Measurements from ENCODE around the gene SLC22A17. TPM values are rescaled to one million over a fixed set of nuclear protein-coding genes. Genes with fewer than 3 reads are reported as not detected.
"Not testable (repeated sequence)": the region's sequence is repeated elsewhere in the genome, so short reads cannot be mapped to it uniquely, and the experiment has no call there.

The SLC22A17 gene
- total RNA-seq, 1 donor from 2014 or later = 29.3 TPM

DNA sequence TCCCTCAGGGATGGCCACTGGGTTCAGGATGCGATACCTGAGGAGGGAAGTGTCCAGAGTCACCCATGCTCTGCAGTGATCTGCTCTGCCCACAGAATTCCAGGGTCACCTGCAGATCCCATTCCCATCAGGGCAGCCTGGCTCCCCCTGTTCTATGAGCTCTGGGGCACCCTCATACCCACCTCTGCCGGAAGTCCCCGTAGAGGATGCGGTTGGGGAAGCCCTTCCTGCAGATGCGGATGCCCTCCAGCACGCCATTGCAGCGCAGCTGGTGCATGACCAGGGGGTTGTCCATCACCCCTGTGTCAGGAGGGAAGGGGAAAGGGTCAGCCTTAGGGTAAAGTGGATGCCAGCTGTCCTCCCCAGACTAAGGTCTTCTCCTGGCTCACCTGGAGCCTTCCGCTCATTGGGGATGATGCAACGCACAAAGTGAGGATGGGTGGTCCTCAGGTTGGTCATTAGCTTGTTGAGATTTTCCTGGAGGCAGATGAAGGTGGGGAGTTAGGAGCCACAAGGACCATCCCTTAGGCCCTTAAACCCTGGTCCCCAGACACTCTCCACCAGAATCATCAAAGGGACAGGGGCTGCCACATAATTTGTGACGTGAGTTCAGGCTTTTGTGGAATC is 44.2 kb upstream of the SLC22A17 start:
- Mint-ChIP-seq H3K4me1 (ENCODE audit: low read depth, unreplicated experiment) (no peaks in the 10 kb centered on the region), H3K36me3 (ENCODE audit: low read depth, unreplicated experiment) (no peaks in the 10 kb centered on the region), H3K9me3 (ENCODE audit: unreplicated experiment) (peaks cover 12% of the 10 kb centered on the region), H3K4me3 (ENCODE audit: unreplicated experiment) (no peak overlapping the region), H3K27me3 (ENCODE audit: low read depth, unreplicated experiment) (peaks cover 69% of the 10 kb centered on the region), H3K27ac (ENCODE audit: unreplicated experiment) (no peak overlapping the region)
- TF ChIP-seq, protein P1, sequence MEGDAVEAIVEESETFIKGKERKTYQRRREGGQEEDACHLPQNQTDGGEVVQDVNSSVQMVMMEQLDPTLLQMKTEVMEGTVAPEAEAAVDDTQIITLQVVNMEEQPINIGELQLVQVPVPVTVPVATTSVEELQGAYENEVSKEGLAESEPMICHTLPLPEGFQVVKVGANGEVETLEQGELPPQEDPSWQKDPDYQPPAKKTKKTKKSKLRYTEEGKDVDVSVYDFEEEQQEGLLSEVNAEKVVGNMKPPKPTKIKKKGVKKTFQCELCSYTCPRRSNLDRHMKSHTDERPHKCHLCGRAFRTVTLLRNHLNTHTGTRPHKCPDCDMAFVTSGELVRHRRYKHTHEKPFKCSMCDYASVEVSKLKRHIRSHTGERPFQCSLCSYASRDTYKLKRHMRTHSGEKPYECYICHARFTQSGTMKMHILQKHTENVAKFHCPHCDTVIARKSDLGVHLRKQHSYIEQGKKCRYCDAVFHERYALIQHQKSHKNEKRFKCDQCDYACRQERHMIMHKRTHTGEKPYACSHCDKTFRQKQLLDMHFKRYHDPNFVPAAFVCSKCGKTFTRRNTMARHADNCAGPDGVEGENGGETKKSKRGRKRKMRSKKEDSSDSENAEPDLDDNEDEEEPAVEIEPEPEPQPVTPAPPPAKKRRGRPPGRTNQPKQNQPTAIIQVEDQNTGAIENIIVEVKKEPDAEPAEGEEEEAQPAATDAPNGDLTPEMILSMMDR (IDR thresholded peaks at IDR 0.05; ENCODE audit: insufficient read depth, low read depth, low read length) = no peak
- no peak for TF ChIP-seq EZH2 (IDR thresholded peaks at IDR 0.05; ENCODE audit: insufficient read depth, low read length)
- no peak overlapping the region for H3K4me2 ChIP-seq (ENCODE audit: low read length)
- no peaks in the 10 kb centered on the region for H3K4me1 ChIP-seq (ENCODE audit: insufficient read depth, low read length)
- FAIRE-seq (no peak), DNase-seq (ENCODE audit: low read depth) (no peak)
- H3K36me3 ChIP-seq (ENCODE audit: insufficient read depth, low read length) = no peaks in the 10 kb centered on the region
- no peak overlapping the region for H3K4me3 ChIP-seq (ENCODE audit: insufficient read depth, low read depth, low read length)
- no peak overlapping the region for H2AFZ ChIP-seq (ENCODE audit: low read depth, low read length)
- H3K27me3 ChIP-seq (ENCODE audit: insufficient read depth, low read length) = no peaks in the 10 kb centered on the region
- H3K9me3 ChIP-seq (ENCODE audit: insufficient read depth, low read depth, low read length) = no peaks in the 10 kb centered on the region
- no peaks in the 10 kb centered on the region for H3K79me2 ChIP-seq (ENCODE audit: insufficient read depth, low read length)
- no peak overlapping the region for H3K9ac ChIP-seq (ENCODE audit: low read length)
- no peaks in the 10 kb centered on the region for H4K20me1 ChIP-seq (ENCODE audit: insufficient read depth, low read length)
- no peak overlapping the region for H3K27ac ChIP-seq (ENCODE audit: low read depth, low read length)

DNA sequence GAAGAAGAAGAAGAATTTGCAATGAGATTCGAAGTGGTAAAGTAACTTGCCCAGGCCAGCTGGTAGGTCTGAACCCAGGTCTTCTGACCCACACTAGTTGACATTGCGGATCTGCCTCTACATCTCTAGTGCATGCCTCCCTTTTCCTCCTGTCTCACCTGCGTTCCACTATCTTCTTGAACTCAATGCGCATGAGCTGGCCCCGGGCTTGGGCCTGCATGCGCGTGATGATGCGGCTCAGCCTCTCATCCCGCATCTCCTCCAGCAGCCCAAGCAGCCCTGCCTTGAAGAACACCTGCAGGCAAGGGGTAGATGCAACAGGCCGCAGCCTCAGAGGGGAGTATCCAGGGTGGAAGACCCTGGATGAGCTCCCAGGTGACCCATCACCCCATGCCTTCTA is 43.4 kb upstream of the SLC22A17 start:
- no peaks in the 10 kb centered on the region for H3K79me2 ChIP-seq (ENCODE audit: insufficient read depth, low read length)
- no peaks in the 10 kb centered on the region for H4K20me1 ChIP-seq (ENCODE audit: insufficient read depth, low read length)
- Mint-ChIP-seq H3K36me3 (ENCODE audit: low read depth, unreplicated experiment) (no peaks in the 10 kb centered on the region), H3K27ac (ENCODE audit: unreplicated experiment) (no peak overlapping the region), H3K4me1 (ENCODE audit: low read depth, unreplicated experiment) (no peaks in the 10 kb centered on the region), H3K27me3 (ENCODE audit: low read depth, unreplicated experiment) (peaks cover 67% of the 10 kb centered on the region), H3K9me3 (ENCODE audit: unreplicated experiment) (peaks cover 9% of the 10 kb centered on the region), H3K4me3 (ENCODE audit: unreplicated experiment) (no peak overlapping the region)
- FAIRE-seq = no peak
- no peak overlapping the region for H3K27ac ChIP-seq (ENCODE audit: low read depth, low read length)
- H3K4me1 ChIP-seq (ENCODE audit: insufficient read depth, low read length) = no peaks in the 10 kb centered on the region
- no peak for DNase-seq (ENCODE audit: low read depth)
- no peaks in the 10 kb centered on the region for H3K9me3 ChIP-seq (ENCODE audit: insufficient read depth, low read depth, low read length)
- no peak overlapping the region for H3K4me2 ChIP-seq (ENCODE audit: low read length)
- TF ChIP-seq, protein P1 (IDR thresholded peaks at IDR 0.05; ENCODE audit: insufficient read depth, low read depth, low read length) = no peak
- TF ChIP-seq EZH2 (IDR thresholded peaks at IDR 0.05; ENCODE audit: insufficient read depth, low read length) = no peak
- H2AFZ ChIP-seq (ENCODE audit: low read depth, low read length) = no peak overlapping the region
- H3K9ac ChIP-seq (ENCODE audit: low read length) = no peak overlapping the region
- no peak overlapping the region for H3K4me3 ChIP-seq (ENCODE audit: insufficient read depth, low read depth, low read length)
- no peaks in the 10 kb centered on the region for H3K27me3 ChIP-seq (ENCODE audit: insufficient read depth, low read length)
- no peaks in the 10 kb centered on the region for H3K36me3 ChIP-seq (ENCODE audit: insufficient read depth, low read length)

DNA sequence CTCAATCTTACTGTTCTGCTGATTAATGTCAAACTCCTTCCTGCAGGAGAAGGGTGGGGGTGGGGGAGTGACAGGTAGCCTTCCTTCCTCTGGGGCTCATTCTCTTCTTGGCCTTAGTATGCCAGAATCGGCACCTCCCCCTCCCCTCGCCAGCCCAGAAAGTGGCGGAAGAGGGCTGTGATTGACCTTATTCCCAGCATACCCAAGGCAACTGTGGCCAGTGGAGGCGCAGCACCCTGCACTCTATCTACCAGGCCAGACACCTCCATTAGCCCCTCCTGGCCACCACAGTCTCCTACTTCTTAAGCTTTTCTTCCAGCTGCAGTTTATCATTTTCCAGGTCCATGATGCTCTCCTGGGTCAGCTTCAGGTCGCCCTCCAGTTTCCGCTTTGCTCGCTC is 39.9 kb upstream of the SLC22A17 start:
- H3K9me3 Mint-ChIP-seq (ENCODE audit: unreplicated experiment) = peaks cover 3% of the 10 kb centered on the region
- Histone ChIP-seq H3K27ac (ENCODE audit: low read depth, low read length) (no peak overlapping the region), H3K9ac (ENCODE audit: low read length) (no peak overlapping the region), H4K20me1 (ENCODE audit: insufficient read depth, low read length) (no peaks in the 10 kb centered on the region), H3K9me3 (ENCODE audit: insufficient read depth, low read depth, low read length) (no peaks in the 10 kb centered on the region), H3K36me3 (ENCODE audit: insufficient read depth, low read length) (no peaks in the 10 kb centered on the region), H3K79me2 (ENCODE audit: insufficient read depth, low read length) (no peaks in the 10 kb centered on the region), H3K4me1 (ENCODE audit: insufficient read depth, low read length) (no peaks in the 10 kb centered on the region), H3K27me3 (ENCODE audit: insufficient read depth, low read length) (peaks cover 3% of the 10 kb centered on the region), H3K4me3 (ENCODE audit: insufficient read depth, low read depth, low read length) (no peak overlapping the region), H2AFZ (ENCODE audit: low read depth, low read length) (no peak overlapping the region), H3K4me2 (ENCODE audit: low read length) (no peak overlapping the region)
- no peaks in the 10 kb centered on the region for H3K36me3 Mint-ChIP-seq (ENCODE audit: low read depth, unreplicated experiment)
- no peaks in the 10 kb centered on the region for H3K4me1 Mint-ChIP-seq (ENCODE audit: low read depth, unreplicated experiment)
- FAIRE-seq (no peak), DNase-seq (ENCODE audit: low read depth) (no peak)
- TF ChIP-seq, protein P1 (IDR thresholded peaks at IDR 0.05; ENCODE audit: insufficient read depth, low read depth, low read length) = no peak
- TF ChIP-seq EZH2 (IDR thresholded peaks at IDR 0.05; ENCODE audit: insufficient read depth, low read length) = no peak
- H3K27me3 Mint-ChIP-seq (ENCODE audit: low read depth, unreplicated experiment) = peaks cover 64% of the 10 kb centered on the region
- no peak overlapping the region for H3K4me3 Mint-ChIP-seq (ENCODE audit: unreplicated experiment)
- H3K27ac Mint-ChIP-seq (ENCODE audit: unreplicated experiment) = no peak overlapping the region

DNA sequence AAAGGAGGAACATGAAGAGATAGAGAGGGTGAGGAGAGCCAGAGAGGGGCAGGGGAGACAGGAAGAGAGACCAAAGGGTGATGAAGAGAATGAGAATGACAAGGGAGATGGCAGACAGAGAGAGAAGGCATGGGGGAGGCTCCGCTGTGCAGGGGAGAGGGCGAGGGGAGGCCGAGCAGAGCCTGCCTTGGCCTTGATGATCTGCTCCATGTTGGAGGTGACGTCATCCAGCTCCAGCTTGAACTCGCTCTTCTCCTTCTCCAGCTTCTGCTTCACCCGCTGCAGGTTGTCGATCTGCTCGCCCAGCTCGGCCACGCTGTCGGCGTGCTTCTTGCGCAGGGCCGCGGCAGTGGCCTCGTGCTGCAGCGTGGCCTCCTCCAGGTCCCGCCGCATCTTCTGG is 37.2 kb upstream of the SLC22A17 start:
- not testable (repeated sequence) for H3K36me3 ChIP-seq (ENCODE audit: insufficient read depth, low read length); H3K4me3 ChIP-seq (ENCODE audit: insufficient read depth, low read depth, low read length); H3K9ac ChIP-seq (ENCODE audit: low read length); H3K4me2 ChIP-seq (ENCODE audit: low read length); H3K4me3 Mint-ChIP-seq (ENCODE audit: unreplicated experiment); H3K27ac ChIP-seq (ENCODE audit: low read depth, low read length); H3K79me2 ChIP-seq (ENCODE audit: insufficient read depth, low read length); H3K9me3 ChIP-seq (ENCODE audit: insufficient read depth, low read depth, low read length); DNase-seq (ENCODE audit: low read depth); H3K27me3 ChIP-seq (ENCODE audit: insufficient read depth, low read length); FAIRE-seq; H3K9me3 Mint-ChIP-seq (ENCODE audit: unreplicated experiment); H2AFZ ChIP-seq (ENCODE audit: low read depth, low read length); H4K20me1 ChIP-seq (ENCODE audit: insufficient read depth, low read length); H3K4me1 Mint-ChIP-seq (ENCODE audit: low read depth, unreplicated experiment); H3K4me1 ChIP-seq (ENCODE audit: insufficient read depth, low read length); H3K27ac Mint-ChIP-seq (ENCODE audit: unreplicated experiment); H3K36me3 Mint-ChIP-seq (ENCODE audit: low read depth, unreplicated experiment)
- peaks cover 55% of the 10 kb centered on the region for H3K27me3 Mint-ChIP-seq (ENCODE audit: low read depth, unreplicated experiment)

All from astrocyte (in vitro differentiated cells and primary cell).